A549 treated with AZD9567 at 1 μM for 4 hours (cell line): ENCODE measurements around the gene IL21. TPM values are rescaled to one million over a fixed set of nuclear protein-coding genes. Genes with fewer than 3 reads are reported as not detected.

ENCODE experiments used
- total RNA-seq: library from RNA; stranded (reverse); fragments of 200-300 nt; extraction: Qiagen RNA extraction; gene quantifications from 5 replicates; pipeline ENCODE4 v1.2.3, GENCODE V29; 2022; ENCODE audit not compliant: insufficient read depth

IL21 gene
- not detected in 5 replicates for total RNA-seq

DNA sequence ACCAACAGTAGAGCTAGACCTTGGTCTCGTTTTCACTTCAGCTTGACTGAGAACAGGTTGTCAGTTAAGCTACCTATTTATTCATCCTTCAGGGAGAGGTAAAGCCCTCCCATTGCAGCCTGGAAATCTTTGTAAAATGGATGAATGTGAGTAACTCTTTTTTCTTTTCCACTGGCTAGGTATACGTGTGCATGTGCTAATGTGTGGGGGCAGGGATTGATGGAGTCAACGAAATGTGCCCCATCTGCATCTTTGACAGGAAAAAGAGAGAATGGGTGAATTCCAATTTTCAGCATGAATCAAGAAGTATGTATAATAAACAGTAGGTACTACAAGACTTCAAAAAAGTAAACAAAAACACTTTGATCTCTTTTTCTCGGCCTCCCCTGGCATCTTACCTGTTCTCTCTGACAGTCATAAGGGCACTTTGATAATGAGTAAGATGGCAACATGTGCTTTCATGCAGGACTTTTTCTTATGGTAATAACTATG lies at the start of gene IL21:
Gene IL21 (minus strand): TSS at position 51 of the 492 bp plus-strand sequence. CDS start 55 bp downstream, outside the sequence.

Other genes starting within 250 kb of the IL21 start
- not detected in 5 replicates for gene ADAD1, start 242.1 kb downstream of the IL21 start, total RNA-seq
- not detected in 5 replicates for gene IL2, start 164.3 kb downstream of the IL21 start, total RNA-seq
- 2.4 to 4.4 TPM (median 3.0 TPM) in 5 replicates for gene BBS12, start 111.6 kb upstream of the IL21 start, total RNA-seq
- gene FGF2, start 205.8 kb upstream of the IL21 start, total RNA-seq: 27.2 to 49.9 TPM (median 43.3 TPM) in 5 replicates